HG03060 (cell line): ENCODE measurements around the gene SVBP.

Experiments
- ATAC-seq: cut with Tn5 transposase; IDR thresholded peaks from one replicate; pipeline ENCODE4 v1.9.1; 2021; ENCODE audit warnings: low read depth, moderate number of reproducible peaks; ENCODE audit not compliant: unreplicated experiment

SVBP gene

GRCh38 chr1:42806593-42806992, 10.6 kb downstream of the SVBP start:
- no peak for ATAC-seq

DNA sequence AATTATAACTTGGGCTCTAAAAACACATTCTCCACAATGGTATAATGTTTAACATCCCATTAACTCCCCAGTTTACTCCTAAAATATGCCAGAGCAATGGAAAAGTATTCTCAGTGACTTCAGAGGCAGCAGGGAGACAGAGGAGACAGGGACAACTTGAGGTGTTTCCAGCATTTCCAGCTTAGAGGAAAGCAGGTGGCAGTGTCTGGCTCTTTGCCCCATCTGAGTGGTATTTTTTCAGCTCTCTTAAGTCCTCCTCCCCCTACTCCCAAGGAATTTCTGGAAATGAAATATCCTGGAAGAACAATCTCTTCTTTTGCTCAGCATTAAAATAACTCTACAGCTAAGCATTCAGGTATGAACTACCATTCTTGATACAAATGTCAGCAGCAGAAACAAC, 11.0 kb downstream of the SVBP start:
- ATAC-seq = no peak

DNA sequence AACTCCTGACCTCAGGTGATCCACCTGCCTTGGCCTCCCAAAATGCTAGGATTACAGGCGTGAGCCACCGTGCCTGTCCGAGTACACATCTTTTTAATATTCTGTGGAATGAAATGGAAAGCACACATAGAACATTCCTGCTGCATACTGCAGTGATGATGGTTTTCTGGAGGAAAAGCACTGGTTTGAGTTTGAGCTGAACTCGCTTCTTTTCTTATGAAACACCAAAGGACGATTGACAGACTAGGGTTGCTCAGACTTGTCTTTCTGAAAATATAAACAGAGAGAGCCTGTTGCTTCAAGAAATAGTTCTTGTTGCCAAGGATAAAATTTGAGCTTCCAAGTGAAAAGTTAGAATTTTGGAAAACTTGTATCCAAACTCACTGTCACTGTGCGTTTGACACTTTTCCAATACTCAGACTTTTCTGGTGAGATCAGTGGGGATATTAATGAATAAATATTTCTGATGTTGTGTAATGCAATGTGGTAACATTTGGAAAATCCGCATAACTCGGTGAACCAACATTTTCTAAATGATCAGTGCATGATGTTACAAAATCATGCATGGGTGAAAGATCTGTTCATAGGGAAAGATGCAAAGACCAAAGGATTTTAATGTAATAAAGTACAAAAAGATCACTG, 15.2 kb downstream of the SVBP start:
- no peak for ATAC-seq

- ATAC-seq = no peak
Measured at GRCh38 chr1:42797979-42798378, 19.2 kb downstream of the SVBP start.

DNA sequence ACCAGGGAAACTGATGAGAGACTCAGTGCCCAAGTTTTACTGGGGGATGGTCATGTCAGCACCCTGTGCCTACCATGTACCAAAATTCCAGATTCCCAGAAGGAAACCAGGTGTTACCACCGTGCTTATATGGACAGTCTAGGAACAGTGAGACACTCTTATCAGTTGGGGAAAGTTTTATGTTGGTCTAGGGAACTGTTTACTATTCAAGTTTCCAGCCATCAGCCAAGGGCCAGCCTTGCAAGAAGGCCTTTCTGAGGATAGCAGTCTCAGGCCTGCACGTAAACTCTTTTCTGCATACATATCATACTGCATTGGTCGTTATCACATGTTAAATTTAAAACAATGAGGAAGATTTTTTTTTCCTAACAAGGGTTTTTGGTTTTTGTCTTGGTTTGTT, 19.8 kb downstream of the SVBP start:
- ATAC-seq = no peak

GRCh38 chr1:42793824-42794223, 23.4 kb downstream of the SVBP start:
- ATAC-seq = no peak

DNA sequence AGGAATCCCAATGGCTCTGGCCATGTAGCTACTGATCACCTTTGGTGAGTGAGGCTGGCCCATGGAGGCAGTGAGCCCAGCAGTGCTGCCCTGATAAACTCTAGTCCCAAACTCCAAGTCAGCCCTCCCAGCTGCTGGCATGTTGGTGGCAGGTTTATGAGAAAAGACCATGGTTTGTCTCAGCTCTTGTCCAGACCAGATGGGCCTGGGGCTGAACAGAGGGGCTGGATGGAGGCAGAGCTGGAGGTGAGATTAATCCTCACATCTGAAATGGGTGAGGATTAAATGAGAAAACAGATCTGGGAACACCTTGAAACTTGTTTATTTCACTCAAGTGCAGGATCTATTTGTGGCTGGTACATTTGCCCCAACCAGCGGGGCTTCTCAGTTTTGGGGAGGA, 29.2 kb downstream of the SVBP start:
- no peak for ATAC-seq

- ATAC-seq = no peak
Measured at GRCh38 chr1:42786097-42786496, 31.1 kb downstream of the SVBP start.

DNA sequence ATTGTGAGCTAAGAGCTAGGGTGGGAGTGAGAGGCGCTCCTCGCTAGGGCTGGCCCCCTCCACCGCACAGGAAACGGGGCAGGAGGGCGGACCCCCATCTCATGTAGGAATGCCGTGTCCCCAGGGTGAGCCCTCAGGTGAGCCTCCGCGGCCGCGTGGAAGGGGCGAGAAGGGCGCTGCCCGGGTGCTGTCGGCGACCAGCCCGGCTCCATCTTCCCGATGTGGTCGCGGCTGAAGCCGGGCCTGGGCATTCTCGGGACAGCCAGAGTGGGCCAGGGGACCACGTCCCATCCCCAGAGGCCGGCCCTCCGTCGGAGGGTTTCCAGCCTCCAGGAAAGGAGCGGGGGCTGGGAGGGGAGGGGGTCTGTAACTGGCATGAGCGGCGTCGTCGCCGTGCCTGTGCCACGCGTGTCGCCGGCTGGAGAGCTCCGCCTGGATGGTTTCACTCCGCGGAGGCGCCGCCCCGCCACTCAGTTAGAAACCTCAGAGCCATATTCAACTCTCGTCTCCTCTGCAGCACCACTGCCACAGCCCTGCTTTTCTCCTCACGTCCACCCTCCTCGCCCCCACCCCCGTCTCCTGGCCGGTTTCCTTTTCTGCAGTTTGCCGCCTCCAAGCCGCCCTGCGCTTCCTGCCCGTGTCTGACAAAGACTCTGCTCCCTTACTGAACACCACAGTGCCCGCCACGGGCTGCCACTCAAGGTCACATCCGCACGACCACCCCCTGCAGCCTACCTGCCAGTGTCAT, 32.1 kb downstream of the SVBP start, which contains the start of gene TMEM269:
Gene TMEM269 (plus strand): TSS at position 46 of the 748 bp plus-strand sequence. CDS start 4,903 bp downstream, outside the sequence.
- ATAC-seq = no peak

DNA sequence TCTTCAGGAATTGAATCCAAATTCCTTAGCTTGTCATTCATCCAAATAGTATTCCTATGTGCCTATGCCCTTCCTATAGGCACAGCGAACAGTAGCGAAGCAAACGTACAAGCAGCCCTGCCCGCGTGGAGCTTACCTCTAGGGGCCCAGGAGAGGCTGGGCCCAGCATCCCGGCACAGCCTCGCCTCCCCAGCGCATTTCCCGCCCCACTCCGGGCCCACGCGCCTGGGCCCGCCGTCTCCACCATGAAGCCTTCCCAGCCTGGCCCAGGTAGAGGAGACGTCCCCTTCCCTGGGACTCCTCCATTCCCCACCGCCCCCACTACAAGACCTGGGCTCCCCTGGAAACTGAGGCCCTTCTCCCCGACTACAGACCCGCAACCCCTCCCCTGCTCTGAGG, 32.7 kb downstream of the SVBP start:
- no peak for ATAC-seq

DNA sequence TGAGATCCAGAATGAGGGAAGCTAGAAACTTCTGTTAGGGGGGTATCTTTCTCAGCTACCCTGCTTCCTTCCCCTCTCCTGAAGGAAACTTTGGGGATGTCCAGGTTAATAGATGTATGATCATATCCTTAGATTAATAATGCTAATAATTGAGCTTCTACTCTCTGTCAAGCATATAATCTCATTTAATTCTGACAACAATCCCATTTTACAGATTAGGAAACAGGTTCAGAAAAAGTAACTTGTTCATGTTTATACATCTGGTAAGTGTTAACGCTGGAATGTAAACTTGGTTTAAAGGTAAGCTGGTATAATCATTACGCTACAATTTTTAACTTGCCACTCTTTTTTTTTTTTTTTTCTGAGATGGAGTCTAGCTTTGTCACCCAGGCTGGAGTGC, 34.1 kb downstream of the SVBP start:
- ATAC-seq = no peak

DNA sequence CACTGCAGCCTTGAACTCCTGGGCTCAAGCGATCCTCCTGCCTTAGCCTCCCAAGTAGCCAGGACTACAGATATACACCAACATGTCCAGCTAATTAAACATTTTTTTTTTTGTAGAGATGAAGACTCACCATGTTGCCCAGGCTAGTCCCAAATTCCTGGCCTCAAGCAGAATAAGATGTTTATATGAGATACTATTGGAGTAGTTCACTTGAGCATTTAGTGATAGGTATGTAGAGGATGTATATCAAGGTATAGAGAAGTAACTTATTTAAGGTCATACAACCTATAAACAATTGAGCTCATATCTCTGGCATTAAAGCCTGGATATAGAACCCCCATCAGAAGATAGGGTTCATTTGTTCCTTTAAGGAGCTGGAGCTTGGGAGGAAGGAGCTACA, 37.0 kb downstream of the SVBP start:
- no peak for ATAC-seq

- ATAC-seq = no peak
Measured at GRCh38 chr1:42779725-42780124, 37.5 kb downstream of the SVBP start.

DNA sequence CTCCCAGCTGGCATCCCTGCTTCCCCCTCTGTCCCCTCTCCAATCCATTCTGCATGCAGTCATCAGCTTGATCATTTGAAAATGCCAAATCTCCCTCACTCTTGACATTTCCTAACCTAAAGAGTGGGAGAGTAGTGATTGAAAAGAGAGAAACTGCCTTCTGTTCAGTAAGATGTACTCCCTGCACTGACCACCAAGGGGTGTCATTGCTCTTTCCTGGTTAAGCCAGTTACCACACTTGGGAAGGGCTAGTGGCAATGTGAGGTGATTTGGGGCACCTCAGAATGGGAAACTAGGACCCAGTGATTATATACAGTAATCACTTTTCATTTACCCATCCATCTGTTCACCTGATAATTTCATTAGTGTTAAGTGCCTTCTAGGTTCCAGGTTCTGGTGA, 39.3 kb downstream of the SVBP start:
- ATAC-seq = no peak

DNA sequence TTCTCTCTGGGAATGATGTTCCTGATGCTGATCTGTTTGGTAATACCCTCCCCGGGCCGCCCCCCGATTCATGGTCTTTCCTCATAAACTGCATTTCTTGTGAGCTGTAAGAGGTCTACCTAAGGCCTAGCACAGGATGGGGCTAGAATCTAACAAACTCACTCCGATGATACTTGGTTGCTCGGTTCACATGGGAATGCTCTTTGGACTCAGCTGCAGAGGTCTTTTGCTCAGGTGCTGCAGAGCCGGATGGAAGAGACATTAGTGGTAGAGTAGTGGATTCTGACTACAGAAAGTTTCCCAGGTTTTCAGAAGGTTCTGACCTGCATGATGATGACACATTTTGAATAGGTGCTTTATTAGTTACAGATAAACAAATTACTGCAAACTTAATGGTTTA, 40.7 kb downstream of the SVBP start:
- no peak for ATAC-seq

- no peak for ATAC-seq
Measured at GRCh38 chr1:42774928-42775526, 42.2 kb downstream of the SVBP start.

GRCh38 chr1:42773420-42773819, 43.8 kb downstream of the SVBP start:
- ATAC-seq = no peak

- ATAC-seq = no peak
Measured at GRCh38 chr1:42769811-42770210, 47.4 kb downstream of the SVBP start.

- no peak for ATAC-seq
Measured at GRCh38 chr1:42768172-42768571, 49.0 kb downstream of the SVBP start.

- ATAC-seq = no peak
Measured at GRCh38 chr1:42767510-42768000, 49.6 kb downstream of the SVBP start.

DNA sequence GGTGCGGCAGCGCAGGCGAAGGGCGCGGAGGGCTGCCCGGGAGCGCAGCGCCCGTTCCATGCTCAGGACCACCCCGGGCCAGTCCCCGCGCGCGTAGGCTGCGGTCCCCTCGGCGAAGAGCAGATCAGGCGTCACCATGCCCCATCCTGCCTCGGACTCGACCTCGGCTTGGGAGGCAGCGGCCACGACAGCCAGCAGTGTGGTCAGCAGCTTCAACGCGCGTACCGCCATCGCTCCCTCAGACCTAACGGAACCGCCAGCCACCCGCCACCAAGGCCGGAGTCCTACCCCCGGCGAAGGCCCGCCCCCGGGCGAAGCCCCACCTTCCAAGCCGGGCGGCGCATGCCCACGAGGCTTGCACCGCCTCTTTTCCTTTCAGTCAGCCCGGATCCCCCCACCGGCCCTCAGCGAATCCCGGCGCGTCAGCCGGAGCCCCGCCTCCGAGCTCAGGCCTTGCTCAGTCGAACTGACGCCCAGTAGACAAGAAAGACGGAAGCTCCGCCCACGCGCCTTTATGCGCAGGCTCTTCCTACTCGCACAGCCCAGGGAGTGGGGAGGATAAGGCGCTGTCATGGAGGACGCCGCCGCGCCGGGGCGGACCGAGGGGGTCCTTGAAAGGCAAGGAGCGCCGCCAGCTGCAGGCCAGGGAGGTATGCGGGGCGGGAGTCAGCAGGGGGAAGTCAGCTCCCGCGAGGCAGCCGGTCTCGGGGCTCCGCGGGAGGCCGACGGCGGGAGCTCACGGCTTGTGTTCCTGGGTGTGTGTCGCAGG, 50.3 kb downstream of the SVBP start, which contains the start of the genes C1orf50 and P3H1:
Gene C1orf50 (plus strand): TSS at position 509 of the 769 bp plus-strand sequence. CDS start 63 bp downstream, at position 572.
Gene P3H1 (minus strand): TSS at position 288 of the 769 bp plus-strand sequence. CDS start 57 bp downstream, at position 231.
- peak; percentile 77 for ATAC-seq
